HG03521 (cell line): ENCODE data around the gene CBARP.

Experiments
- ATAC-seq: cut with Tn5 transposase; IDR thresholded peaks from one replicate; pipeline ENCODE4 v1.9.1; 2021; ENCODE audit warnings: mild to moderate bottlenecking, moderate library complexity; ENCODE audit not compliant: unreplicated experiment

Gene CBARP, protein sequence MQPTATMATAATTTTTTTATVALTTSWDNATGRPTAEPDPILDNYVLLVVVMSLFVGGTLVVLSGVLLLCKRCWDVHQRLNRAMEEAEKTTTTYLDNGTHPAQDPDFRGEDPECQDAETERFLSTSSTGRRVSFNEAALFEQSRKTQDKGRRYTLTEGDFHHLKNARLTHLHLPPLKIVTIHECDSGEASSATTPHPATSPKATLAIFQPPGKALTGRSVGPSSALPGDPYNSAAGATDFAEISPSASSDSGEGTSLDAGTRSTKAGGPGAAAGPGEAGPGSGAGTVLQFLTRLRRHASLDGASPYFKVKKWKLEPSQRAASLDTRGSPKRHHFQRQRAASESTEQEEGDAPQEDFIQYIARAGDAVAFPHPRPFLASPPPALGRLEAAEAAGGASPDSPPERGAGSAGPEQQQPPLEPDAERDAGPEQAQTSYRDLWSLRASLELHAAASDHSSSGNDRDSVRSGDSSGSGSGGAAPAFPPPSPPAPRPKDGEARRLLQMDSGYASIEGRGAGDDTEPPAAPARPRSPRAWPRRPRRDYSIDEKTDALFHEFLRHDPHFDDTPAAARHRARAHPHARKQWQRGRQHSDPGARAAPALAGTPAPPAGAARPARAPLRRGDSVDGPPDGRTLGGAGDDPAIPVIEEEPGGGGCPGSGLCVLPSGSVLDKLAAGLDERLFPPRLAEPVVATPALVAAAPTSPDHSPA

DNA sequence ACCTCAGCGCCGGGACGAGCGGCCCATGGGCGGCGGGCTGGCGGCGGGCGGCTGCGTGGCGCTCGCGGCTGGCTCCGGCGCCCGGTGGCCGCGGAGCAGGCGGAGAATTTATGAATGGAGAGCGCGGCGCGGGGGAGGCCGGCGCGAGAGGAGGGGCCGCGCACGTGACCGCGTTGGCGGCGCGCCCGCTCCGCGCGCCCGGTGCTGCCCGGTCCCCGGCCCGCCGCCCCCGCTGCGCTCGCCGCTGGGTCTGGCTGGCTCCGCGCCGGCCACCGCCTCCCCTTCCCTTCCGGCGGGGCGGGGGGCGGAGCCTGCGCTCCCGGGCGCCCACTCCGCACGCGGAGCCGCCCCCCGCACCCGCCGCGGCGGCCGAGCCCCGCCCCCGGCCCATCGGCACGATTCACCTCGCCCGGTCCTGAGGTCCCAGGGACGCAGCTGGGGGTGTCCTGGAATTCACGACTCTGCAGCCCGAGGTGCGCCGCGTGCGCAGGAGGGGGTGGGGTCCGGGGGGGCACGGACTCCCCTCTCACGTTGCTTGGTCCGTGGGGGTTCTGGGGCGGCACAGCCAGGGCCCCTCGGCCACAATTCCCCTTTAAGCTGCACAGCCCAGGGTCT lies at the start of gene CBARP:
CBARP (minus strand) TSS at position 252 of the 615 bp plus-strand sequence. CDS start 1,905 bp downstream, outside the sequence.
- no peak for ATAC-seq

DNA sequence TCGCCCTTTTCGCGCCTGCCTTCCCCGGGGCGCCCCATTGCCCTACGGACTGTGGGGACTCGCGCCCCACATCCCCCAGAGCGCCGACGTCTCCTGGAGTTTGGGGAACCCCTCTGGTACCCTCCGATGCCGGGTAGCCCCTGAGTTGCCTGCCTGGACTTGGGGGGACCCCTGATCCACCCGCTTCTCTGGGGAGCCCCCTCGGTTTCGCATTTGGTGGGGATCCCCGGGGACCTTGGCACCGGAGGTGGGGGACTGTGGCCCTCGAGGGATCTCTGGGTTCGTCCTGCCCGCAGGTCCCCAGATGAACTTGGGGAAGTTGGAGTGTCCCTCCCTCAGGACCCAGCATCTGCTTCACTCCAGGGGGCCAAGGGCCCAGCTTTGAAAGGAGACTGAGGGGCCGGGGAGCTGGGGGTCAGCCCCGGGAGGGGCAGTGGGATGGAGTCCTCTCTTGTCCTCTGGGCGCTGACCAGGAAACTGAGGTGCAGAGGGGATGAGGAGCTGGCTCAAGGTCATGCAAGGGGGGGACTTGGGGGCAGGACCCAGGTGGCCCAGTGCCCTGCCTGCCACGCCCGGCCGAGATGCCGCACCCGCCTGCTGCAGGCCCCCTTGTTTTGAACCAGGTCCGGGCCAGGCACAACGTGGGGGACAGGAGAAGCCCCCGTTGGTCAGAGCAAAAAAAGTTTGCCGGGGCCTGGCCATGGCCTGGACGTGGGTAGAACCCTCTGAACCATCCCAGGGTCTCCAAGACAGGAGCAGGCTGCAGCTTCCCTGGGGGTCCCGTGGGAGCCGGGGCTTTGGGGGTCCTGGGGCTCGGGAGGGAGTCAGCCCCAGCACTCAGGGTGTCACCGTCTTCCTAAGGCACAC lies 48.9 kb upstream of the CBARP start:
- no peak for ATAC-seq

DNA sequence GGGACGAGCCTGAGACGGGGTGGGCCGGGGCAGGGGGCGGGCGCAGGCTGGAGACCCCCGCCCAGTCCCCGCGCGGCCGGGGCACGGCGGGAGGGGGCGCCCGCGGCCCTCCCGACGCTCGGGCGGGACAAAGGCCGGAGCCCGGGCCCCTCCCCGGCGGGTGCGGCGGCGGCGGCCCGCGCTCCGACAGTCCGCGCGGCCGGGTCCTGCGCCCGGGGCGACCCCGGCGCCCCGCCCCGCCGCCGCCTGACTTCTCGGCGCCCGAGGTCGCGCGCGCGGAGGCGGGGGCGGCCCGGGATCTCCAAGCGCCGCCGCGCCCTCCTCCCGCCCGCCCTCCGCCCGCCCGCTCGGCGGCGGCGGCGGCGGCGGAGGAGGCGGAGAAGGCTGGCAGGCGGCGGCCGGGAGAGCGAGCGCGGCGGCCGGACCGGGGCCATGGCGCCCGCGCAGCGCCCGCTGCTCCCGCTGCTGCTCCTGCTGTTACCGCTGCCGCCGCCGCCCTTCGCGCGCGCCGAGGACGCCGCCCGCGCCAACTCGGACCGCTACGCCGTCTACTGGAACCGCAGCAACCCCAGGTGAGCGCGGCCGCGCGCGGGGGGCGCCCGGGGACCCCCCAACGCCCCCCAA lies 48.0 kb upstream of the CBARP start, which contains the start of gene EFNA2:
EFNA2 (plus strand) TSS at position 137 of the 624 bp plus-strand sequence; CDS start at position 433, 296 bp downstream.
- ATAC-seq, result no peak

DNA sequence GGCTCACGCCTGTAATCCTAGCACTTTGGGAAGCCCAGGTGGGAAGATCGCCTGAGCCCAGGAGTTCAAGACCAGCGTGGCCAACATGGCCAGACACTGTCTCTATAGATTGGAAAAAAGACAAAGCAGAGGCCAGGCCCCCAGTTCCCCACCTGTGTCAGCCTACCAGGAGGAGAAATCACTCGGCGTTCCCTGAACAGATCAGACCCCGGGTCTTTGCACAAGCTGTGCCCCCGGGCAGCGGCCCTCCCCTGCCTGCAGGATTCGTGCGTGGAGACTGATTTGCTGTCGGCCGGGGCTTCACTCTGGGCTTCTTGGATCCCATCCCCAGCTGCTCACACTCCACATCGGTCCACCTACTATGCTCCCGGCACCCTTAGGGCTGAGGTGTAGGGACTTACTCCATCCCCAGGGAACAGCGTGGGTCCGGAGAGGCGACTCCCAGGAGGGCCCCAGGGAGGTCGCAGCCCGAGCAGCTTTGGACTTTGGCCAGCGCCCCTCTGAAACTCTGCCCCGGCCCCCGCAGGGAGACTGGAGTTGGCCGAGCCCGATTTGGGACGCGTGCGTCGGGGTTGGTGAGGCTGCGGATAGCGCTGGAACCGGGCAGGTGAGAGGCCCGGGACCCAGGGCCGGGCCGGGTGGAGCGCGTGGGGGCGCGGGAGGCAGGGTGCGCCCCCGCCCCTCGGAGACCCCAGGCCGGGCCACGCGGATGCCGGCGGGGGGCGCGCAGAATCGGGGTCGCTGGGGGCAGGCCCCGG lies 47.4 kb upstream of the CBARP start:
- no peak for ATAC-seq

DNA sequence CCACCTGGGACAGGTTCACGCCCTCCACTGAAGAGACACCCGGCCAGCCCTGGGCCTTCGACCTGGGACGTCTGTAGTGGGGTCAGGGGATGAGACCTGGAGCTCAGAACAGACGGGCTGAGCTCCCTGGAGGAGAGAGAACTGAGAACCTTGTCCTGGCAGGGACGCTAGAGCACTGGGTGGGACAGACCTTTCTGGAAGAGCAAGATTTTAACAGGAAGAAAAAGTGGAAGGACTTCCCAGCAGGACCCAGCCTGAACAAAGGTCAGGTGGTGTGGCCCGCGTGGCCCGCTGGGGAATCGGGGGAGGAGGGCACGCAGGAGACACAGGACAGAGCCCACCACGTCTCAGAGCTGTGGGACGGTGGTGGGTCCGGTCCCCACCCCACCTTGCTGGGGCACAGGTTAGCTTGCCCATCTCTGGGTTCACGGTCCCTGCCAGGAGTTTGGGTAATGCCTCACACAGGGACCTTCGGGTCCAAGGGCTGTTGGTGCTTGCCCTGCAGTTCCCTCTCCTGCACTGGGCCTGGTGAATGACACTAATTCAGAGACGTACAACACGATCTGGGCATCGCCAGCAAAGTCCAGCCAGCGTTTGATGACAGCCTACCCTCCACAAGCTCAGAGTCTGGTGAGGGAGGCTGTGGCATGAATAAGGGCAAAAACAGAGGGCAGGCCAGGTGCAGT lies 46.6 kb upstream of the CBARP start:
- no peak for ATAC-seq

DNA sequence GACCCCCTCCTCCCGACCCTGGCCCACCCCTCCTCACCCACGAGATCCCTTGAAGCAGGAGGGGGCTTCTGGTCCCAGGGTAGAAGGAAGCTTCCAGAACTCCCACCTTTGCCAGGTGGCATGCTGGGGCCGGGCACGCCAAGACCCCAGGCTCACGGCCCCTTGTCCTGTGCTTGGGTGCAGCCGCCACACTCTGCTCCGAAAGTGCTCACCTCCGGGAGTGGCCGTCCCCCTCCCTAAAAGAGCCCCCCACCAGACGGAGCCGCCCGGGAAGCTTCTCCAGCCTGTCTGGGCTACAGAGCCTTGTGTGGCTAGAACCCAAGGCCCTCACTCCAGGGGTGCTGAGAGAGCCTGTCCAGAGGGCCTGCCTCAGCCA lies 46.1 kb upstream of the CBARP start:
- ATAC-seq, result no peak

DNA sequence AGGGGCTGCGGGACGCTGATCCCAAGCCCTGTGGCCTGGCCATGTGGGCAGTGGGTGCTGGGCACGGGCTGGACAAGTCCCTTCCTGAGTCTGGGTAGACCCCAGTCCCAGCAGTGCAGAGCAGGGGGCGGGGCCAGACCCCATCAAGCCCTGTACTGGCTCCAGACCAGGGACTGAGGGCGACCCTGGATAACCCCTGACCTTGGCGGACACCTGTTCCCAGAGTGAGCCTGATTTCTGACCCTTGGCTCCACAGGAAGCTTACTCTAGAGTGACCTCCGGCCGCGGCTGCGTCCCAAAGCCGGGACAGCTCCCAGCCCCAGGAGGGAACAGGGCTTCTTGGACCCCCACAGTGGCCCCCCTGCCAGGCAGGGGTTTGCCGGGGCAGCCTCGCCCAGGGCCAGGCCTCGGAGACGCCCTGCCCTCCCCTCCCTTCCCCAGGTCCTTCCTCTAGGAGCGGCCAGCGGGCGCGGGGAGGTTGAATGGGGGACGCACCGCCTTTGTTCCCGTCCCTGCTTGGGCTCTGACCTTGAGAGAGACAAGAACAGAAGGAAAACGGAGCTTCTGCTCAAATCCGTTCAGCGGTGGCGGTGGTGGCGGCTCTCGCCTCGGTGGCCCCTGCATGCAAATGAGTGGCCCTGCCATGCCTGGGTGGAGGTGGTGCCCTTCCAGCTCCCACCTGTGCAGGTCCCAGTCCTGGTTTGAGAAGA lies 45.6 kb upstream of the CBARP start:
- no peak for ATAC-seq

DNA sequence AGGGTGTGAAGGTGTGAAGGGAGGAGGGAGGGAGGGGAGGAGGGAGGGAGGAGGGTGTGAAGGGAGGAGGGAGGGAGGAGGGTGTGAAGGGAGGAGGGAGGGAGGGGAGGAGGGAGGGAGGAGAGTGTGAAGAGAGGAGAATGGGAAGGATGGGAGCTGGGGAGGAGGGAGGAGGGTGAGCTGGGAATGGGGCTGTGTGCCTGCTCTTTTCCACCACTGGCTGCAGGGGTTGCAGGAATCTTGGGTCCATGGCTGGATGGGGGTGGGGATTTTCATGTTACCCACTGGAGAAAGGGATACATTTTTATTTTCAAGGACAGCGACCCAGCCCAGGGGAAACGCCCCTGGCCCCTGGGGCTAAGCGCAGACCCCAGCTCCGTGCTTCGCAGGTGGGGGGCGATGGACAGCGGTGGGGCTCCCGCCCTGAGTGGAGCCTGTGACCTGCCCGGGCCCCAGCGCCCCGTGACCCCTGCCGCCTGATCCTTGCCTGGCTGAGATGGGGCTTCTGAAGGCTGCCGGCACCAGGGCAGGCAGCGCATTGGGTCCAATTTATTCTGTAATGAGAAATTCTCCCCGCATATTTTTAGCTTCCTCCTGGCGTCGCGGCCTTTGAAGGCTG lies 44.9 kb upstream of the CBARP start:
- ATAC-seq, result no peak

DNA sequence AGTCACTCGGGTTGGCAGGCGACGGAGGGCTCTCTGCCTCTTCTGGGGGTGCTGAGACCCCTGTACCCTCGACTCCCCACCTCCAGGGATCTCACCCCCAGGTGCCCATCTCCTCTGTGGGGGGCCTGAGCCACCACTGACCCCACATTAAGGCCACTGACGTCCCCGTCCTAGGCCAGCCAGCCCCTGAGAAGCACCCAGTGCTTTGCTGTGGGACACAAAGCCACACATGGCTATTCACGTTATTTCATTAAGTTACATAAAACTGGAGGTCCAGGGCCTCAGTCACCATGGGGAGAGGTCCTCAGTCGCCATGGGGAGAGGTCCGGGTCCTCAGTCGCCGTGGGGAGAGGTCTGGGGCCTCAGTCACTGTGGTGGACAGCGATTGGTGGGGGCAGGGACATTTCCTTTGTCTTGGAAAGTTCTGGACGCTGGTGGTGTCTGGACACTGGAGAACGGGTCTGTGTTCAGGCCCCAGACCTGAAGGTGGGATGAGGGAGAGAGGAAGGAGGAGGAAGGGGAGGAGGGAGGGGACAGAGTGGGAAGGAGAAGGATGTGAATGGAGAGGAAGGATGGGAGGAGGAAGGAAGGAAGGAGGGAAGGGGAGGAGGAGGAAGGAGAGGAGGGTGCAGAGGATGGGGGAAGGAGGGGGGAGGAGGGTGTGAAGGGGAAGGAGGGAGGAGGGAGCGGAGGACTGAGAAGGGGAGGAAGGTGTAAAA lies 43.9 kb upstream of the CBARP start:
- ATAC-seq, result no peak

DNA sequence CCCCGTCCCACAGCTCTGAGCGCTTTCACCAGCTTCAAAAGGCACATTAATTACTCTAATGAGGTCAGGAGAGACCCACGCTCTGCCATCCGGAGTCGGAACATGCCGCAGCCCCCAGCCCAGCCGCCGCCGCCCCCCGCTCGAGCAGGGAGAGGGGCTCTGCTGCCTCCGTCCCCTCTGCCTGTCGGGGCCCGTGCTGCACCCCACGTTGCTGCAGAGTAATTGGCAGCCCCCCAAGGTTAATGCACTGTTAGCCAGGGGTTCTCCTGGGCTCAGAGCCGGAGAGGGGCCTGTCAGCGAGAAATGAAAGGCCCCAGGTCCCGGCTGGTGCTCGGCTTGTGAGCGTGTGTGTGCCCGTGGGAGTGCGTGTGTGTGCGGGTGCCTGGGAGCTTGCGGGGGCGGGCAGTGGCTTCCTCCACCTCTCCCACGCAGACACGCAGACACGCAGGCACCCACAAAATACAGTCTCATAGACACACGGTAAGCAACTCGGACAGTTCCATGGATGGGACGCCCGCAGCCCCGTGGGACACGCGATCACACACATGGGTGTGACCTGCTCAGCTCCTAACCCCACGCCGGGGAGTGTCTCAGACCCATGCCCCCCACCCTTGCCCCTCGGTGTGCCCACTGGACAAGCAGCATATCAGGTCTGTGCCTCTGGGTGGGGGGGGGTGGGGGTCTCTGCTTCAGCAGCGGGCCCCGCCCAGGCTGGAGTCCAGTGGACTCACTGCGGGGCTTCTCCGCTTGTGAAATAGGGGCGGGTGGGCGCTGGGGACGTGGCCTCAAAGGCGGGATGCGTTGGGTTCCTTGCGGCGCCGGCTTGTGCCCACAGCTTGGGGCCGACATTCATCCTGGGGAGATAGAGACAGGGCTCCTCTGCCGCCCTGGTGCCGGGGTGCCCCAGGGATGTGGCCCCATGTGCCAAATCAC lies 43.1 kb upstream of the CBARP start:
- no peak for ATAC-seq

DNA sequence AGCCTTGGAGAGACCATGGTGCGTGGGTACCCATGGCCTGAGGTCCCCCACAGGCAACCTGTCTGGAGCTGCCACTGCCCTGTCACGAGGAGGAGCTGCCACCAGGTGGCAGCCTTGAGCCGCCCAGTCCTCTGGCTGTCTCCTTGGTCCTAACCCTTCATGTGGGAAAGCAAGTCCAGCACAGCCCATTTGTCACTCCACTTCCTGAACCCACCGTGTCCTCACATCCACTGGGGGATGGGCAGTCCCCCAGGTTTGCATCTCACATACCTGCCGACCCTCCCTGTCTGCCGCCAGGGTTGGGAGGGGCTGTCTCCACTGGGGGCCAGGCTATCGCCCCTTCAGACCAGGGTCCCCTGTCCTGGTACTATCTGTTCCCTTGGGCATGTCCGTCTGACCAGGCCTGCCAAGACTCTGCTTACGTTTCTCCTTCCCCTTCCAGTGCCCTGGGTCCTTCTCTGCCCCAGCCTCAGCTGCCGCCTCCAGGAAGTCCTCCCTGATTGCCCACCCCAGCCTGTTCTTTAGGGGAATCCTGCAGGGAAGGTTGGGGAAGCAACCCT lies 42.1 kb upstream of the CBARP start:
- ATAC-seq, result no peak

DNA sequence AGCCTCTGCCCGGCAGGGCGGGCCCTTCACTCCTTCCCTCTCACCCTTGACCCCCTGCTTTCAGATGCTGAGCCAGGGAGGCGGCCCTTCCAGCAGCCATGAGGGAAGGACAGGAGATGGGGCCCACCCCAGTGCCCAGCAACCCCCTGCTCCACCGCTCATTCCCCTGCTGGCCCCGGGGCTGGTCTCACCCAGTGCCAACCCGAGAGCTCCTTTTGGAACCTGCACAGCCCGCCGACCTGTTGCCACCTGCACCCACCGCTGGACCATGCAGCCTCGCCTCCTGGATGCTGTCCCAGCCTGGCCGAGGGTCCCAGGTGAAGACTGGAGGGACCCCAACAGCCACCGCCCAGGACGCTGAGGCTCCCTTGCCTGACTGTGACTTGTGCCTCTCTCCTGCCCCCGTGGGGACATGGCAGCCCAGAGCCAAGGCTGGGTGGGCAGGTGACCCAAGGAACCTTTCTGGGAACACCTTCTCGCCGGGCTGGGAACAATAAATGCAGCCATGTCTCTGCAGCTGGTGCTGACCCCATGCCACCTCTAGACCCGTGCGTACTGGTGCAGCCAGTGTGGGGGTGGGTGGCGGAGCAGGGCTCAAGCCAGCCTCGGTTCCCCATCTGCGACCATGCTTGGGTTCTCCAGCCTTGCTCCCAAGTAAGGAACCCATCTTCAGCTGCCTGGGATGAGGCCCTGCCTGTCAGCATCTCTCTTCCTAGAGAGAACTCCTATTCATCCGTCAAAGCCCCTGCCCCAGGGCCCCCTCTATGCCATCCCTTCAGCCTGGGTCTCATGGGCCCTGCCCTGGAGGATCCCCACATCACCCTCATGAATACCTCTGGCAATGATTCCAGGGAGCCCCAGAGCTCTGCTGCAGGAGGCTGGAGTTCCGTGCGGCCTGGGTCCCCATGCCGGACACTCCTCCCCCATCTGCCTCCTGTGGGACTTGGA lies 41.2 kb upstream of the CBARP start:
- no peak for ATAC-seq

DNA sequence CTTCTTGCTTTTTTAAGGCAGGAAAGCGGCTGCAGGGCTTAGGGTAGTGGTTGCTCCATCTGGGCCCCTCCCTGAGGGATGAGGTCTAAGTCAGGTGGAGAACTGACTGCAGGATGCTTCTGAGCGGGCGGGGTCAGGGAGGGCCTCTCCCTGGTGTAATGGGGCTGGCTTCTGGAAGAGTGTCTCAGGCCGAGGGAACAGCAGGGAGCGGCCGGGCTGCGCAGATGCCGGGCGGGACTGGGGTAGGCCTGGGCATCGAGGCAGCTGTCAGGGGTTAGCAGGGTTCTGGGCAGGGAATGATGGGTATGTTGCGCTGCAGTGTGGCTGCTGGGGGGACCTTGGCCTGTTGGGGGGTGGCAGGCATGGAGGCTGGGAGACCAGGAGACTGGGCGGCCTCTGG lies 40.3 kb upstream of the CBARP start:
- no peak for ATAC-seq

DNA sequence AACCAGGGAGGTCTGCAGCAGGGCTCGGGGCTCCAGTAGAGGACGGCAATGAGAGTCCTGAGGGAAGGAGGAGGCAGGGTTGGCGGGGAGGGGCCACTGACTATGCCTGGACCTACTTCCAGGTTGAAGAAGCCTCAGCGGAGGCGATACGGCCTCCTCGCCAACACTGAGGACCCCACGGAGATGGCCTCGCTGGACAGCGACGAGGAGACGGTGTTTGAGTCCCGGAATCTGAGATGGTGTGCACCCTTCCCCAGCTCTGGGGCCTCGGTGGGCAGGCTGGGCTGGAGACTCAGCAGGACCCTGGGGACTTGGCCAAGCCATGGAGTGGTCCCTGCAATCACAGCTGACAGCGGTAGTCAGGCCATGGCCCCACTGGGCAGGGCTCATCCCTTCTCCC lies 39.3 kb upstream of the CBARP start:
- no peak for ATAC-seq

DNA sequence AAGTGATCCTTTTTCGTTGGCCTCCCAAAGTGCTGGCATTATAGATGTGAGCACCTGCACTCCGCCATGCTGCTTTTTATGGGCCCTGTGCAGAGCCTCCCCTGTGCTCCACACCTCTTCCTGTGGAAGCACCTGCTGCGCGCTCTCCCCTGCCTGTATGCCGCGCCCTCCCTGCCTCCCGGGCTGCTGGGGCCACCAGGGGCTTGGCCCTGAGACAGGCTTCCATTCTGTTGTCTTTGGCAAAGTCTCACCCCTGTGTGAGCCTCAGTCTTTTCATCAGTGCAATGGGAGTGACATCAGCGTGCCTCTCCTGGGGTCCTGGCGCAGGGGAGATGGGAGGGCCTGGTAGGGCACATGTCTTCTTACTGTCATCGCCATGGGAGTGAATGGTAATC lies 38.8 kb upstream of the CBARP start:
- ATAC-seq, result no peak
